ENCODE data around the gene ACOX3.

Gene ACOX3

GRCh38 chr4:8332038-8332857, 108.3 kb downstream of the ACOX3 start:
- peak; percentile 7 for DNase-seq

DNA sequence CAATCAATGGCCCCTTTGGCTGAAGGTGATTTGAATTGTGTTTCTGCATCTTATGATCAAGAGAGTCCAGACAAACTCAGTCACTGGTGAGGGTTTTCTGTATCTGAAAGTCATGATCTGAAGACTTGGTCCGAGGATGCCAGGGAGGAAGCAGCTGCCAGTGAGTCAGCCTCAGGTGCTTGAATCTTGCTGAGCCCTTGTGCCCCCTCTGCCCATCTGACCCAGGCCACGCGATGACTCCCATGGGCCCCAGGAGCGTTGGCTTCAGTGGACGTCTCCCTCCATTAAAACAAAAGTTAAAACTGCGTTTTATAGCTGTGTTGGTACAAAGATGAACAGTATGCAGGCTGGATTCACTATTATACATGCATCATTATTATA, 109.0 kb downstream of the ACOX3 start:
- no peak for DNase-seq

GRCh38 chr4:8330821-8331574, 109.5 kb downstream of the ACOX3 start:
- peak; percentile 9 for DNase-seq

DNA sequence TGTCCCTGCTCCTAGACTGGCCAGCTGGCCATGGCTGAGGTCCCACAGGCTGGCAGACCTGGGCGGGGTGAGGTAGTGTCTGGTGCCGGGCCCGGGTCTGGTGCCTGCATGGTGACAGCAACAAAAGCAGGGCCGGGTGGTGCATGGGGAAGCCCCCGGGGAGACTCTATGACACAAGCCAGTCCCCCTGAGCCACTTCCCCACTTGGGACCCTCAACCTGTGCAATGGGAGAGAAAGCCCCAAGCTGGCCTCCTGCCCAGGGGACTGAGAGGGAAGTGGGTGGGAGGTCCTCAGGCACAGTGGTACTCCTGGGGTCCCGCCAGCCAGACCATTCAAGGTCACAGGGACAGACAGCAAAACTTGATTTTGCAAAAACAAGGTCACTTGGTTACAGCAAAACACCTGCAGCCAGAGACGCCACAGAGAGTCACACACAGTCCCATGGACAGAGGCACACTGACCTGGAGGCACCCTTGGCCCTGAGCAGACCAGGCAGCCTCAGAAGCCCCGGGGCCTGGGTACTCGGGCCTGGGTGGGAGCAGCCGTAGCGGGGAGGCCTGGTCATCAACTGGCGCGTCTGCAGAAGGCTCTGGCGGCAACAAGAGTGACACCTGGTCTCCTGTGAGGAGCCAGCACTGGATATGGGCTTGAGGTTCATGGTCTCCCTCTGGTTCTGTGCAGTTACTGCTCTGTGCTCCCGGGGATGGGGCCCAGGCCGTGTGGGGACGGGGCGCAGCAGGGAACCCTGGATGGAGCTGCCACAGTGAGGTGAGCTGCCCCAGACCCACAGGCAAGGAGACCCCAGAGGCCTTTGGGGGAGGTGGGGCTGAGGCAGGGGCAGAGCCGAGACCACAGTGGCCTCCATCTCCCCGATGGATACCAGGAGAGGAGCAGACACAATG, 110.4 kb downstream of the ACOX3 start:
- DNase-seq: peak; percentile 26

DNA sequence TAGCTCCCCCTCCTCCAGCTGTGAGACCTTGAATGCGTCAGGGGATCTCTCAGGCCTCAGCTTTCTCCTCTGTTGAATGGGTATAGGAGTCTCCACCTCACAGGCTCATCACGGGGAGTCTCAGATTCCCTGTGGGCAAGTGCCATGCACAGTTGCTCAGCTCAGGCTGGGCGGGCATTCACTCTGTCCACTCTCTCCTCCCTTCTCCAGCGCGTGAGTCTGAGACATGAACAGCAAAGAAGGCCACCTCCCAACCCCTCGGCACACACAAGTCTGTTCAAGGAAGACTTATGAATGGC, 111.0 kb downstream of the ACOX3 start:
- DNase-seq: no peak

- DNase-seq: no peak
Observed at GRCh38 chr4:8328866-8329559, 111.5 kb downstream of the ACOX3 start.

DNA sequence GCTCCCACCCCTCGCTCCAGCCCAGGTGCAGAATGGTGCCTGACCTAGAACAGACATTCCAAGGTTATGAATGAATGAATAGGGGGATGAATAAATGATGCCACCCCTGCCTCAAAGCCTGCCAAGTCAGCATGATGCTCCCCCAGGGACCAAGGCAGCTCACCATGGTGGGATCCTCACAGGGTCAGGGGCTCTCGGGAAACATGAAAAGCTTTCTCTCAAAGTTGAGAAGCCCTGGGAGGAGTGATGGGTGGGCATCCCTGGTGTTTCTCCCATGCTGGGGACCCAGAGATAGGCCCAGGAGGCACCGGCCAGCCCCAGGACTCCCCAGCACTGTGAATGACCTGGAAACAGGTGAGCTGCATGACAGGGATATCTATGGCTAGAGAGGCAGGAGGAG, 112.1 kb downstream of the ACOX3 start:
- peak; percentile 17 for DNase-seq

DNA sequence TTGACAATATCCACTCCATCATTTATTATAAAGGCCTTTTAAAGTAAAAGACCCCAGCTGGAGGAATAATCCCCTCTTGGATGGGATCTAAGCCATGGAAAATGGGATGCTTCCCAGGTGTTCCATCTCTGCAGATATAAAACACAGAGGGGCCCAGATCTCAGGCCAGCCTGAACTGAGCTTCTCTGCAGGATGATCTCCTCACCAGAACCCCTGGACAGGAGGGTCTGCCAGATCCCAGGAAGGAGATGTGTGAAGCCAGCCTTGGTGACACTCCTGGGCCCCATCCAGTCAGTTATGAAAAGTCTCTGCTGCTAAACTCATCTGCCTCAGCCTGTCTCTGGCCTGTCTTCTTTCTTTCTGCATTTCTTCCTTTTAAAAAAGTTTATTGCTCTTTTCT, 114.3 kb downstream of the ACOX3 start:
- DNase-seq: no peak

GRCh38 chr4:8325291-8325973, 115.1 kb downstream of the ACOX3 start:
- peak; percentile 14 for DNase-seq

- DNase-seq: peak; percentile 6
Observed at GRCh38 chr4:8324640-8325239, 115.8 kb downstream of the ACOX3 start.

- no peak for DNase-seq
Observed at GRCh38 chr4:8323947-8324555, 116.5 kb downstream of the ACOX3 start.

DNA sequence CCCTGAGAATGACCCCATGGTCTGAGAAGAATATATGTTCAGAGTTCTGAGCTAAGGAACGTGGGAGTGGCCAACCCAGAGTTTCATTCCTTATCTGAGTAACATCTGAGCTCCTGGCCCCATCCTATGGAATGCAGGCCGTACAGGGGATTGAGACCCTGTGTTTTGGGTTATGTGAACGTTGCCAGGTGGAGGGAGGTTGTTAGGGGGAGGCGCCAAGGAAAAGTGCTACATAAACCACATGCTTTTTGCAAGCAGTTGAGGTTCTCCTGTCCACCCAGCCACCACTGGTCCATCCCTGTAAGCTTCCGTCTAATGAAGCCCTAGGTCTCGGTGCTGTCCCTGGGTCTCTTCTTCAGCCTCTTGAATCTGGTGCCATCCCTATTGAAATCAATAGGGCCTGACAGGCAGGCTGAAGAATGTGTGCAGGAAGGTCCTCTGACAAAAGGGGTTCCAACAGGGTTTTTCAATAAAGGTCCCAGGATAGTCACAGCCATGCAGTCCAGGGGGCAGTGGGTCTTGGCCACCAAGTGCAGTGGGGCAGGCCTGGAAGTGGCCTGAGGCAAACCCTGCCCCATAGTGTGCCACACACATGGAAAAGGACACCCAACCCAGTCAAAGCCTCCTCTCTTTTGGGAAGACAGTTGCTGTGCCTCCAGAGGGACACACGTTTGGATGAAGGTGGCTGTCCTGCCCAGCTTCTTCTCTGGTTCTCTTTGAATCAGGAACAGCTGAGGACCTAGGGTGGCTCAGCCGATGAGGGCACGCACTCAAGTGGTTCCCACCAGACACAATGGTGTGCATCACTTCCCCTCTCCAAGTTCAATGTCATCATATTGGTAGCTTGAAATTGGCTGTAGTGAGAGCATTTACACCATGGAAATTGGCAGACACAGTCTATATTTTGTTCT, 117.5 kb downstream of the ACOX3 start:
- no peak for DNase-seq

DNA sequence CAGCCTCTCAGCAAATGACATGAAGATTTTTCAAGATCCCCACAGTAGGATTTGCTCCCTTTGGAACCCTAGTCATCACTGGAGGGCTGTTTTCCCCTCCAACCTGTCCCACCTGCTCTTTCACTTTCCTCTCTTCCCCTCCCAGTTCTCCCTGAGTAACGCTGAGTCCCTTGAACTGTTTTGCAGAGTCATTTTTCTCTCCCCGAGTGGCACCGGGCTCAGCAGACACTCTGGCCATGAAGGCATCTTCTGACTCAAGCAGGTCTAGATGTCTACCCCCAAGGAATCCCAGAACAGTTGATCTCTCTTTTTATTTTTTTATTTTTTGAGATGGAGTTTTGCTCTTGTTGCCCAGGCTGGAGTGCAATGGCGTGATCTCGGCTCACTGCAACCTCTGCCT, 118.8 kb downstream of the ACOX3 start:
- DNase-seq: no peak

GRCh38 chr4:8321220-8321619, 119.3 kb downstream of the ACOX3 start:
- DNase-seq: no peak

DNA sequence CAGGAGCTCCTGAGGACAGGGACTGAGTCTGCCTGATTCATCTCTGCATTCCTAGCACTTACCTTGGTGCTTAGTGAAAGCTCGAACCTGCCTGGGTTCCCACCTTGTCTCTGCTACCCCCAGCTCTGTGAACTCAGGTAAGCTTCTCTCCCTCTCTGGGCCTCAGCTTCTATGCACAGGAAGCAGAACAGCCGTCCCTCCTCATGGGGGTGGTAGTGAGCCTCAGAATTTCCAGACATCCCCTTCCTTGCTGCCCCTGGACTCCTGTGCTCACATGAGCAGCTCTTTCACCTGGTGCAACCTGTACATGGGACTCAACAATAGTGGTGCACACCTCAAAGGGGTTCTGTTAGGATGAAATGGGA, 120.2 kb downstream of the ACOX3 start:
- no peak for DNase-seq

- no peak for DNase-seq
Observed at GRCh38 chr4:8319731-8320385, 120.7 kb downstream of the ACOX3 start.

GRCh38 chr4:8319061-8319460, 121.5 kb downstream of the ACOX3 start:
- no peak for DNase-seq

GRCh38 chr4:8318509-8318908, 122.0 kb downstream of the ACOX3 start:
- DNase-seq: no peak

DNA sequence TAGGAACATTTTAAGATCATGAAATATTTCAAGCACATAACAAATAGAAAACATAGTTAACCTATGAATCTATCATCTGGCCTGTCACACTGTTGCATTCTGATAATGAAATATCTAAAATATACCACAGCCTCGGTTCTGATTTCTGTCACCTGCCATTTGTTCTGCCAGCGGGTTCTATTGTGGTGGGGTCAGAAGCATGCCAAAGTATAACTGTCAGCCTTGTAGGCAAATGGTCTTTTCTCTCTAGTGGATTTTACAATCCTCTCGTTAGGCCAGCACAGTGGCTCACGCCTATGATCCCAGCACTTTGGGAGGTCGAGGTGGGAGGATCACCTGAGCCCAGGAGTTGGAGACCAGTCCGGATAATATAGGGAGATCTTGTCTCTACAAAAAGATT, 123.0 kb downstream of the ACOX3 start:
- no peak for DNase-seq

- DNase-seq: no peak
Observed at GRCh38 chr4:8316911-8317351, 123.6 kb downstream of the ACOX3 start.

Measured in activated CD4-positive, CD25-positive, alpha-beta regulatory T cell treated with anti-CD3 and anti-CD28 coated beads, Interleukin-2, amount 50 U/mL, for 72 hours (primary cell).